ENCODE measurements around the gene EPN2.

Gene EPN2

DNA sequence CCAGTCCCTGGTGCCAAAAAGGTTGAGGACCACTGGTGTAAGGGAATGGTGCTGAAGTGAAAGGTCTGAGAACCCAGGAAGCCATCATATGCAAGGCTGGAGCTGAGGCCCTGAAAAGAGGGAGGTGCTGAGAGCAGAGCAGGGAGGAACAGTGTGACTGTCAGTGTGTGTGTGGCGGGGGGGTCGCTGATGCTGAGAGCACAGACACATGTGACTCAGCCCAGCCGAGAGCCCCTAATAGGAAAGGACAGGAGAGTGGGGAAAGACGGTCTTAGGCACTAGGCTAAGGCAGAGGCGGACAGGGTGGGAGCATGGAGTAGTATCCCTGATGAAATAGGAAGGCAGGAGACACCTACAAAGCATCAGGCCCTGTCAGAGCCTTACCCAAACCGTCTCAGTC lies 124.2 kb downstream of the EPN2 start:
- TF ChIP-seq SIN3A (IDR thresholded peaks at IDR 0.05; ENCODE audit: borderline replicate concordance, insufficient read depth, low read length) (no peak), POLR2AphosphoS5 (IDR thresholded peaks at IDR 0.05; ENCODE audit: low read depth, low read length) (no peak), FOXP2 (optimal IDR thresholded peaks at IDR 0.05; ENCODE audit: borderline replicate concordance, extremely low read depth, extremely low read length, insufficient read depth) (no peak), TAF1 (IDR thresholded peaks at IDR 0.05; ENCODE audit: borderline replicate concordance, insufficient read depth, low read length) (no peak)
- TF ChIP-seq, protein P1, sequence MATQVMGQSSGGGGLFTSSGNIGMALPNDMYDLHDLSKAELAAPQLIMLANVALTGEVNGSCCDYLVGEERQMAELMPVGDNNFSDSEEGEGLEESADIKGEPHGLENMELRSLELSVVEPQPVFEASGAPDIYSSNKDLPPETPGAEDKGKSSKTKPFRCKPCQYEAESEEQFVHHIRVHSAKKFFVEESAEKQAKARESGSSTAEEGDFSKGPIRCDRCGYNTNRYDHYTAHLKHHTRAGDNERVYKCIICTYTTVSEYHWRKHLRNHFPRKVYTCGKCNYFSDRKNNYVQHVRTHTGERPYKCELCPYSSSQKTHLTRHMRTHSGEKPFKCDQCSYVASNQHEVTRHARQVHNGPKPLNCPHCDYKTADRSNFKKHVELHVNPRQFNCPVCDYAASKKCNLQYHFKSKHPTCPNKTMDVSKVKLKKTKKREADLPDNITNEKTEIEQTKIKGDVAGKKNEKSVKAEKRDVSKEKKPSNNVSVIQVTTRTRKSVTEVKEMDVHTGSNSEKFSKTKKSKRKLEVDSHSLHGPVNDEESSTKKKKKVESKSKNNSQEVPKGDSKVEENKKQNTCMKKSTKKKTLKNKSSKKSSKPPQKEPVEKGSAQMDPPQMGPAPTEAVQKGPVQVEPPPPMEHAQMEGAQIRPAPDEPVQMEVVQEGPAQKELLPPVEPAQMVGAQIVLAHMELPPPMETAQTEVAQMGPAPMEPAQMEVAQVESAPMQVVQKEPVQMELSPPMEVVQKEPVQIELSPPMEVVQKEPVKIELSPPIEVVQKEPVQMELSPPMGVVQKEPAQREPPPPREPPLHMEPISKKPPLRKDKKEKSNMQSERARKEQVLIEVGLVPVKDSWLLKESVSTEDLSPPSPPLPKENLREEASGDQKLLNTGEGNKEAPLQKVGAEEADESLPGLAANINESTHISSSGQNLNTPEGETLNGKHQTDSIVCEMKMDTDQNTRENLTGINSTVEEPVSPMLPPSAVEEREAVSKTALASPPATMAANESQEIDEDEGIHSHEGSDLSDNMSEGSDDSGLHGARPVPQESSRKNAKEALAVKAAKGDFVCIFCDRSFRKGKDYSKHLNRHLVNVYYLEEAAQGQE (IDR thresholded peaks at IDR 0.05; ENCODE audit: insufficient read depth in 1 of 2, low read depth in 2 of 2, low read length in 2 of 2) = no peak

DNA sequence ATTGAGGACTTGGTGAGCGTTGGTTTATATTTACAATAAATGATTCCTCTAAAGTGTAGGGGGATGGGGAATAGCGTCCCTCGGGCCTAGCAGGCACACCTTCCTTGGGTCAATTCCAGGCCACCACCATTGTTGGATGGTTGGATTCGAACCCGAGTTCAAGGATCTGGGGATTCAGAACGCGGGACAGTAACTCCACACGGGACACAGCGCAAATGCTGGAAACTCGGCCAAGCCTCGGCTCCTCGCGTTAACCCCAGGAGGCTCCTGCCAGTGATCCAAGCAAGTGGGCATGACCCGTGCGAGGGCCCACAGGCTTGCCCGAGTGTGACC lies 124.7 kb downstream of the EPN2 start:
- no peak for TF ChIP-seq FOXP2 (optimal IDR thresholded peaks at IDR 0.05; ENCODE audit: borderline replicate concordance, extremely low read depth, extremely low read length, insufficient read depth)
- TF ChIP-seq, protein P1 (IDR thresholded peaks at IDR 0.05; ENCODE audit: insufficient read depth in 1 of 2, low read depth in 2 of 2, low read length in 2 of 2) = peak in 1 of 2 experiments; percentile 44; a peak in 1 of 4 replicates

DNA sequence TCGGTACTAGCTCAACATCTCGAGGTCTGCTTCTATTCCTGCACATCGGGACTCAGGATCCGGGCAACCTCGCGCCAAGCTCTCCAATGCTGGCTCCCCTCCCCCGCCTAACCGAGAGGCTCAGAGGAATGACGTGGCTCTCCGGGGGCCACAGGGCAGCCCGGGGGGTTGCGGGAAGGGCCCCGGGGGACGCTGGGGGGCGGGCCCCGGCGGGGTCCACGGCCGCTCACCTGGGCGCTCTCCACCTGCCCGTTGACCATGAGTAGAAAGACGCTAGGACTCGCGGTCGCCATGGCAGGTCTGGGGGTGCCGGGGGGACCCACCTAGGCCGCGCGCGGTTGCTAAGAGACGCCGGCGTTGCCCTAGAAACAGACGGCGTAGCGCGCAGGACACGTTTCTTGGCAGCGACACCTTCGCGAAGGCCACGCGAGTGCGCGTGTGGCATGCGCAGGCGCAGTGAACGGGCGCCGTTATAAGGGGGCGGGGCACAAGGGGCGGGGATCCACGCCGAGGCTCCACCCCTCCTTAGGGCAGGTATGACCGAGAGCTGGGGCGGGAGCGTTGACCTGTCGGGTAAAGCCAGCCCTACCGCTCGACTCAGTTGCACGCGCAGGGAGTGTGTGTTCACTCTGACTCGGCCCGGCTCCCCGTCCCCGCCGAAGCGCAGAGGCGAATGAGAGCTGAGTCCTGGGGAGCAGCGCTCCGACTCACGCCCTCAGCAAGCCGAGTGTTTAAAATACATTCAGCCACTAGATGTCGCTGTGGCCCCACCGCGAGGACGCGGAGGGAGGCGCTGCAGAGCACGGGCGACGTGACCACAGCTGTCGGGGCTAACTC lies 125.3 kb downstream of the EPN2 start, which contains the start of gene B9D1:
Gene B9D1 (minus strand): TSS at position 447 of the 837 bp plus-strand sequence. CDS start 154 bp downstream, at position 293.
- TF ChIP-seq TAF1 (IDR thresholded peaks at IDR 0.05; ENCODE audit: borderline replicate concordance, insufficient read depth, low read length) (peak; percentile 56; the same call in 1 of the 2 replicates), POLR2AphosphoS5 (IDR thresholded peaks at IDR 0.05; ENCODE audit: low read depth, low read length) (peak; percentile 78; the same call in 1 of the 2 replicates), SIN3A (IDR thresholded peaks at IDR 0.05; ENCODE audit: borderline replicate concordance, insufficient read depth, low read length) (0 out of 2 replicates have a peak, but pooled peaks have one; percentile 56), FOXP2 (optimal IDR thresholded peaks at IDR 0.05; ENCODE audit: borderline replicate concordance, extremely low read depth, extremely low read length, insufficient read depth) (peak; percentile 17)
- TF ChIP-seq, protein P1 (IDR thresholded peaks at IDR 0.05; ENCODE audit: insufficient read depth in 1 of 2, low read depth in 2 of 2, low read length in 2 of 2) = no peak; a peak in 1 of 4 replicates

DNA sequence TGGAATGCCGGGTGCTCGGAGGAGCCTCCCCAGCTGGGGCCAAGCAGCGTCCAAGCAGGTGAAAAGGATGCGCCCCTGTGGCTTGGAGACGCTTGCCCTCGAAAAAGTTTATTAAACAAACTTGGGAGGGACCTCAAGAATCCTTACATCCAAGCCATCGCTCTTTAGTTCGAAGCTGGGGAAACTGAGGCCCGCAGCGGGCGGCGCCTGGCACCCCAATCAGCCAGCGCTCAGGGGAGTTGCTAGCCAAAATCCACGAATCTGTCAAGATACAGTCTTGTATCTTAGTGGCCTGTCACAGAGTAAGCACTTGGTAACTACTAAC lies 125.9 kb downstream of the EPN2 start:
- TF ChIP-seq POLR2AphosphoS5 (IDR thresholded peaks at IDR 0.05; ENCODE audit: low read depth, low read length) = no peak
- TF ChIP-seq, protein P1 (IDR thresholded peaks at IDR 0.05; ENCODE audit: insufficient read depth in 1 of 2, low read depth in 2 of 2, low read length in 2 of 2) = no peak
